GM19351 (cell line): ENCODE data around the gene KCND2.
A peak's percentile ranks its signal among the peaks of the same experiment; 100 is the strongest.
"Not testable (repeated sequence)": the region's sequence is repeated elsewhere in the genome, so short reads cannot be mapped to it uniquely, and the experiment has no call there.

Experiments
- ATAC-seq: cut with Tn5 transposase; IDR thresholded peaks from one replicate; pipeline ENCODE4 v1.9.1; 2021; ENCODE audit warnings: mild to moderate bottlenecking, moderate library complexity; ENCODE audit not compliant: unreplicated experiment

Gene KCND2

GRCh38 chr7:120680985-120681384, 408.0 kb downstream of the KCND2 start:
- ATAC-seq: no peak

- no peak for ATAC-seq
Observed at GRCh38 chr7:120684463-120684862, 411.5 kb downstream of the KCND2 start.

DNA sequence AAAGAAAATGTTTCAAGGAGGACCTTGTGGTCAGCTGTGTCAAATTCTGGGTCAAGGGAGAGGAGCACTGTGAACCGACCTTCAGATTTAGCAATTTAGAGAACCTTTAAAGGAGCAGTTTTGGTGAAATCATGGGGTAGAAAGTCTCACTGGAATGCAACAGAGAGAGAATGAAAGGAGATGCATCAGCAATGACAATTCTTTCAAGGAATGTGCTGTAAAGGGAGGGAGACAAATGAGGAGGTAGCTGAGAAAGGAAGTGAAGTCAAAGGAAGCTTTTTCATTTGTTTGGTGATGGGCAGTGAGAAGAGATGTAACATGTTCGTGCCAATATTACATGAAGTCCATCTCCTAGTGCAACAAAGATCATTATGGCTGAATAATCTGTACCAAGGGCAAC, 418.9 kb downstream of the KCND2 start:
- no peak for ATAC-seq

DNA sequence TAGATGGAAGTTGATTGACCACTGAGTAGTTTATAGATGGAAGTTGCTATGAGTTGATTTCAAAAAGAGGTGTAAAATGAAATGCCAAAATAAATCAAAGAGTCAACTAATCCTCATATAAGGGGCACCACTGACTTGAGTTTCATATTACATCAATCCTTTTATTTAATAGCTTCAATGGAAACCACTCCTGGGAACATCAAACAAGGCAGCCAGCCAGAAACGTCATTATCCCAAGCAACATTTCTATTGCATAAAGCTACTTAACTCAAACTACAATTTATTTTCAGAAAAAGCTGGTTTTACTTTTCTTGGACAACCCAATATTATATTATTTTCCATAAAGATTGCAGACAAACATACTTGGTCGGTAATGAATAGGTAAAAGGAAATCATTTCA, 422.9 kb downstream of the KCND2 start:
- ATAC-seq: no peak

DNA sequence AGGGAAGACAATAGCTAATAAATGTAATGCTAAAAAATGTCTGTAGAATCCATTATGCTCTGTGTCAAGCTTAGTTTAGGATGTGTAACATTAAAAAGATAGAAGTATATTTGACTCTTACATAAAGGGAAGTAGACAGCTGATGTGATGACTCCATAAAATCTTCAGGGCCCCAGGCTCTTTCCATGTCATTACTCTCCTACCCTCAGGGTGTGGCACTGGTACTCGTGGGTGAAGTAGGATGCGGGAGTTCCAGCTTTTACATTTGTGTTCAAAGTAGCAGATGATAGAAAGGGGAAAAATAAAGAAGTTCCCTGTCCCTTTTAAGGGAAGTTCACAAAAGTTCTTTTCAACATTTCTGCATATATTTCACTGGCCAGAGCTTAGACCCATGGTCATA, 427.8 kb downstream of the KCND2 start:
- no peak for ATAC-seq

DNA sequence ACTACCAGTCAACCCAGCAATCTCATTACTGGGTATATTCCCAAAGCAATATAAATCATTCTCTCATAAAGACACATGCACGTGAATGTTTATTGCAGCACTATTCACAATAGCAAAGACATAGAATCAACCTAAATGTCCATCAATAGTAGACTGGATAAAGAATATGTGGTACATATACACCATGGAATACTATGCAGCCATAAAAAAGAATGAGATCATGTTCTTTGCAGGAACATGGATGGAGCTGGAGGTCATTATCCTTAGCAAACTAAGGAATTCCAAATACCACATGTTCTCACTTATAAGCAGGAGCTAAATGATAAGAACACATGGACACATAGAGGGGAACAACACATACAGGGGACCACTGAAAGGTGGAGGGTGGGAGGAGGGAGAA, 429.4 kb downstream of the KCND2 start:
- not testable (repeated sequence) for ATAC-seq

DNA sequence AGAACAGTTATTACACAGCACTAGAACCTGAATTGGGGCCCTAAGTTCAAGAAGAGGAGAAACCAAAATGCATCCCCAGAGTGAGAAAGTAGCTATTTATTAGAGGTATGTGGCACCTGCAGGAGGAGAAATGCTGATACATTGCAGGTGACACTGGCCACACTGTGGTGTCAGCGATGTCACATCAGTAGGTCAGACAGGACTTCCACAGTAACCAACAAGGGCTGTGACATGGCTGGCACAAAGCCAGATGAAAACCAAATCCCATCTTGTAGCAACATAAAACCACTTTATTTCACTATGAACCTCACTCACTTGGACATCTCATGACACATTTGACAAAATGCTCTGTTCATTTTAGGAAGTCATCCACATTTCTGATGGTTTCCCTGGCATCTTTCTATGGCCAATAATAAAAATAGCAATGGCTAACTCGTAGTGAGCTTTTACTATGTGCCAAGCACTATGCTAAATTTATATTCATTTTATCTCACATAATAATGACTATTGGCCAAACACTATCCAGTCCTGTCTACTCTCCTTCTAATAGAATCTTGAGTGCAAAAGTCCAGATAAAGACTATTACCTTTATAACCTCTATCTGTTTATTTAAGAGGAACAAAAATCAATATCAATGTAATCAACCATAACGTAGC, 430.7 kb downstream of the KCND2 start:
- no peak for ATAC-seq

GRCh38 chr7:120709252-120709971, 436.4 kb downstream of the KCND2 start:
- ATAC-seq: no peak

- no peak for ATAC-seq
Observed at GRCh38 chr7:120709972-120710320, 437.0 kb downstream of the KCND2 start.

DNA sequence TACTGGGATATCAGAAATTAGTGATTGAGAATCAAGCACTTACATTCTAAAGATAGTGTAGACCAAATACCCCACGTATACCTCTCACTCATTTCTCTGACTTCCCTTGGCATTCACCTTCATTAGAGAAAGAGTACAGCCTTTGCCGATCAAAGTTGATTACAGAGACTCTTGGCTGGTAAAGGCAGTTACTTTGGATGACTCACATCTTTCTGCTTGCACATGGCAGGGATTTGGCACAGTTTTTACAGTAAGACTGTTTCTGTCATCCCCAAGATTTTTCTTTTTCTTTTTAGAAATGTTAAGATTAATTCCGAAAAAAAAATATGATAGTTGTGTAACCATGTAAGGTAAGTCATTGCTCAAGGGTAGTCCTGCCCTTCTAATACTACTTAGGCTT, 442.0 kb downstream of the KCND2 start:
- ATAC-seq: no peak

- ATAC-seq: no peak
Observed at GRCh38 chr7:120716307-120716706, 443.3 kb downstream of the KCND2 start.

GRCh38 chr7:120717166-120717565, 444.2 kb downstream of the KCND2 start:
- ATAC-seq: no peak

GRCh38 chr7:120718361-120718760, 445.4 kb downstream of the KCND2 start:
- no peak for ATAC-seq

- no peak for ATAC-seq
Observed at GRCh38 chr7:120720317-120720716, 447.3 kb downstream of the KCND2 start.

- ATAC-seq: no peak
Observed at GRCh38 chr7:120723465-120724385, 450.8 kb downstream of the KCND2 start.

DNA sequence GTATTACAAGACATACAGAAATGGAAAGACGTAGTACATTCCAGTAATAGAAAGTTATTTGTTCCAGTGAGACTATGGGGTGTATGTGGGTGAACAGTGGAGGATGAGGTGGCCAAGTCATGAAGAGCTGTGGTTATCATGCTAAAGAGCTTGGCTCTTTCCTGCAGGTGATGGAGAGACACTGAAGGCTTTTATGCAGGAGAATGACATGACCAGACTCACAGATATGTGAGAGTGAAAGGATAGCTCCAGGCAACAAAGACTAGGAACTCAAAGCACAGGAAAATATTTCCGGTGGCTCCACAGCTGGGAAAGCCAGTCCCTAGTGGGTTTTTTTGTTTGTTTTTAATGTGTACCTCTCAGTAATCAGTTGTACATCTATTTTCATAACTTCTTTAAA, 451.5 kb downstream of the KCND2 start:
- no peak for ATAC-seq

- no peak for ATAC-seq
Observed at GRCh38 chr7:120724955-120725354, 452.0 kb downstream of the KCND2 start.

DNA sequence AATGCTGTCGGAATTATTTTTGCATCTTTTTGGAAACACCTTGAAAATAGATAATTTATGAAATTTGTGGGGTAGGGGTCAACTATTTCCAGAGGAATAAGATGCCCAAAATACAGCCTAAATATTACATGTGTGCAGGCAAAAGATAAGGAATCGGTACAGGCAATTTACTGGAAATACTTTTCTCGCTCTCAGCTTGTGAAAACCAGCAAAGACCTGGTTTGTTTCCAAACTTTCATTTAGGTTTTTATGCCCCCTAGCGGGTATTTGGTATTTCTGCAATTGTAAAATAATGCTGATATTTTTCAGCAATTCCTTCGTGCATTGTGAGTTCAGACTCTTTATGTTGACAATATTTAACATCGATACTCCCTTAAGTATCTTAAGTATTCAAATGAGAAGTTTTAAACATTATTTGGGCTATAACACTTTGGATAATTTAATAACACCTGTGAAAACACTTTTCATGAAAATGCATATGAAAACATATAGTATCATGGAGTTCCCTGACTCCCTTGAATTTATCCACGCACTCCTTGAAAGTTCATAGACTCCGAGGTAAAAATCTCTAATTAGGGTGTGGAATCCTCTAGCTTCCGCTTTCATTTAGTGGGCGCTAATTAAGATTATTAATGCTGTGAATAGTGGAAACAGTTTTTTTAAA, 452.5 kb downstream of the KCND2 start:
- ATAC-seq: peak; percentile 53

GRCh38 chr7:120729245-120729644, 456.3 kb downstream of the KCND2 start:
- ATAC-seq: no peak

- ATAC-seq: no peak
Observed at GRCh38 chr7:120731271-120731670, 458.3 kb downstream of the KCND2 start.

- ATAC-seq: no peak
Observed at GRCh38 chr7:120732256-120732655, 459.3 kb downstream of the KCND2 start.
